ENCODE results near the gene LHX4. TPM values are rescaled to one million over a fixed set of nuclear protein-coding genes. Genes with fewer than 3 reads are reported as not detected.

Gene LHX4
- total and polyA plus RNA-seq, 2 of the 4 experiments (the other 2 are of a cell fraction), result 0.05 to 0.18 TPM

DNA sequence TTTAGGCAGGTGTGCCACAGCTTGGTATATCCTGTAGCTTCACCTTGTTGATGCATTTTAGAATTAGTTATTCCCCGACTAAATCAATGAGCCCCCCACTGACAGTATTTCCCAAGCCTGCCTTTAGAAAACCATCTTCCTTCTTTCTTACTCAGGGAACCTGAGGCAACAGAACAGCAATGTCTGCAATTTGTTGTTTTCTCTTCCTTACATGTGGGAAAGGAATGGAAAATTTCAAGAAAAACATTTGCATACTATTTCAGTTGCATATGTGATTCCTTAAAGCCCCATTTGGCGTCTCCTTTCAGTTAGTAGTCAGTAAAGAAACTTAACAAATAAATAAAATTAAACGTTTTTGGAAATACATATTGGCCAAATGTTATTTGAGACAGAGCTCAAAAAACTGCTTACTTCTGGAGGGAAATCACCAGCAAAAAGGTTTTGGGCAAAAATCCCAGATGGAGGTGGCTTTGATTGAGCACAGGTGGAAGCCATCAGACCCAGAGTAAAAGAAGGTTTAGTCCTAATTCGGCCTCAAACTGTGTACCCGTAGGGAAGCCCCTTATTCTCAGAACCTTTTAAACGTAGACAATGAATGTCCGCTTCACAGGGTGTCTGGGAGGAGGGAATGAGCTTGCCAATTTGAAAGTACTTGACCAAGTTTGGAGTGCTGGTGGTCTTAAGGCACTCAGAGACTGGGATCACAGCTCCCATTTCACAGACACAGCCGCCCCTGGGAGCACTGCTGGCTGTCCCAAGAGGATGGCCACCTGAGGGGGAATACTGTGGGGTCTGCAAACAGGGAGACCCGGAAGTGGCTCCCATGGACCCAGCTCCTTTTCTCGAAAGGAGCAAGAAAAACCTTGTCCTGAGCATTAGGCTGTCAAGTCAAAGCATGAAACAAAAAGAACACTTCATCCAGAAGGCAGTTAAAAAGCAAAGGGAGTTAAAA lies 9.4 kb downstream of the LHX4 start:
- no TSS peak for BruUV-seq (replicated peaks)
- no peak overlapping the region for H3K23ac ChIP-seq (ENCODE audit: low read depth, low read length)
- no peaks in the 10 kb centered on the region; the same call in 1 of the 2 replicates for H3K4me1 ChIP-seq (ENCODE audit: control insufficient read depth, insufficient read depth, low read length)
- H3K9me1 ChIP-seq (ENCODE audit: insufficient read depth, low read length), result no peaks in the 10 kb centered on the region
- no peak overlapping the region for H3K4ac ChIP-seq (ENCODE audit: low read depth, low read length)
- no peaks in the 10 kb centered on the region for H3K79me1 ChIP-seq (ENCODE audit: low read depth in 1 of 2, low read length in 2 of 2)
- H3K27me3 ChIP-seq (ENCODE audit: control insufficient read depth, insufficient read depth, low read length), result peaks cover 83% of the 10 kb centered on the region
- H3K36me3 ChIP-seq (ENCODE audit: control insufficient read depth, insufficient read depth, low read length), result no peaks in the 10 kb centered on the region
- H2BK5ac ChIP-seq (ENCODE audit: low read depth, low read length, poor library complexity, severe bottlenecking), result no peak overlapping the region
- H4K91ac ChIP-seq (ENCODE audit: insufficient read depth, low read depth, low read length), result no peak overlapping the region
- in situ Hi-C loops (cut with MboI; ENCODE audit: low sequenced_read_pairs), result no loop called here
- H3K4me2 ChIP-seq (ENCODE audit: low read depth, low read length), result no peak overlapping the region
- no peak overlapping the region for H3K56ac ChIP-seq (ENCODE audit: extremely low read depth, insufficient read depth, low read length)
- no peak overlapping the region for H2BK120ac ChIP-seq (ENCODE audit: low read depth, low read length)
- no peak overlapping the region for H3K18ac ChIP-seq (ENCODE audit: low read depth, low read length)
- H3K14ac ChIP-seq (replicated peaks; ENCODE audit: low read depth, low read length), result no peak overlapping the region
- dilution Hi-C loops (cut with HindIII; ENCODE audit: low sequenced_read_pairs, unreplicated experiment), result no loop called here
- H3K27ac ChIP-seq (ENCODE audit: insufficient read depth, low read length), result no peak overlapping the region
- no peak overlapping the region for H2BK20ac ChIP-seq (ENCODE audit: low read depth, low read length)
- H4K8ac ChIP-seq (ENCODE audit: low read depth in 2 of 2, low read length in 2 of 2), result no peak overlapping the region
- TF ChIP-seq MAFK (IDR thresholded peaks at IDR 0.05; ENCODE audit: low read depth, low read length) (no peak), POLR2A (IDR thresholded peaks at IDR 0.05; ENCODE audit: low read depth, low read length) (no peak), CHD1 (IDR thresholded peaks at IDR 0.05; ENCODE audit: low read depth, low read length) (no peak), CEBPB (IDR thresholded peaks at IDR 0.05; ENCODE audit: low read depth, low read length) (no peak), SMC3 (IDR thresholded peaks at IDR 0.05; ENCODE audit: low read depth, low read length) (no peak), RFX5 (IDR thresholded peaks at IDR 0.05; ENCODE audit: low read depth, low read length) (no peak)
- TF ChIP-seq, protein P1, sequence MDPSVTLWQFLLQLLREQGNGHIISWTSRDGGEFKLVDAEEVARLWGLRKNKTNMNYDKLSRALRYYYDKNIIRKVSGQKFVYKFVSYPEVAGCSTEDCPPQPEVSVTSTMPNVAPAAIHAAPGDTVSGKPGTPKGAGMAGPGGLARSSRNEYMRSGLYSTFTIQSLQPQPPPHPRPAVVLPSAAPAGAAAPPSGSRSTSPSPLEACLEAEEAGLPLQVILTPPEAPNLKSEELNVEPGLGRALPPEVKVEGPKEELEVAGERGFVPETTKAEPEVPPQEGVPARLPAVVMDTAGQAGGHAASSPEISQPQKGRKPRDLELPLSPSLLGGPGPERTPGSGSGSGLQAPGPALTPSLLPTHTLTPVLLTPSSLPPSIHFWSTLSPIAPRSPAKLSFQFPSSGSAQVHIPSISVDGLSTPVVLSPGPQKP (IDR thresholded peaks at IDR 0.05; ENCODE audit: borderline replicate concordance, low read depth, low read length), result no peak
- no peak overlapping the region for H4K5ac ChIP-seq (ENCODE audit: low read depth, low read length)
- ChIA-PET CTCF (interaction anchor here (0.6 kb wide), 1 partner anchor 237 kb away, joined by 5 read pairs; no protein-coding TSS in a partner anchor), POLR2A (ENCODE audit: unreplicated experiment) (no interaction called here)
- H2AFZ ChIP-seq (replicated peaks; ENCODE audit: low read length, poor library complexity), result no peak overlapping the region
- H3K9ac ChIP-seq (ENCODE audit: low read depth, low read length), result no peak overlapping the region
- intact Hi-C loops (cut with micrococcal nuclease), result no loop called here
- WGBS, 2 experiments (ENCODE audit: extremely low coverage in 2 of 2, insufficient read length in 1 of 2), result no CpG with 5 or more reads among the region's 10 CpGs
- ATAC-seq (ENCODE audit: low read depth), result no peak
- H2AK9ac ChIP-seq (replicated peaks; ENCODE audit: low read depth, low read length, poor library complexity), result no peak overlapping the region
- no peak overlapping the region for H3K4me3 ChIP-seq (ENCODE audit: insufficient read depth, low read depth, low read length)
- H4K20me1 ChIP-seq (ENCODE audit: insufficient read depth, low read length), result peaks cover 22% of the 10 kb centered on the region
- H2AK5ac ChIP-seq (ENCODE audit: low read depth, low read length), result no peak overlapping the region
- DNase-seq, result no peak
- H2BK15ac ChIP-seq (ENCODE audit: low read depth, low read length), result no peak overlapping the region
- peaks cover 9% of the 10 kb centered on the region for H3K9me3 ChIP-seq (ENCODE audit: control insufficient read depth, insufficient read depth, low read length)

Measured in IMR-90 (cell line).